GM18511 (cell line): ENCODE results near the gene ATG4B.
"Not testable (repeated sequence)": the region's sequence is repeated elsewhere in the genome, so short reads cannot be mapped to it uniquely, and the experiment has no call there.

Source experiments
- ATAC-seq: cut with Tn5 transposase; IDR thresholded peaks from one replicate; pipeline ENCODE4 v1.9.1; 2021; ENCODE audit warnings: mild to moderate bottlenecking, moderate library complexity; ENCODE audit not compliant: unreplicated experiment

ATG4B gene

DNA sequence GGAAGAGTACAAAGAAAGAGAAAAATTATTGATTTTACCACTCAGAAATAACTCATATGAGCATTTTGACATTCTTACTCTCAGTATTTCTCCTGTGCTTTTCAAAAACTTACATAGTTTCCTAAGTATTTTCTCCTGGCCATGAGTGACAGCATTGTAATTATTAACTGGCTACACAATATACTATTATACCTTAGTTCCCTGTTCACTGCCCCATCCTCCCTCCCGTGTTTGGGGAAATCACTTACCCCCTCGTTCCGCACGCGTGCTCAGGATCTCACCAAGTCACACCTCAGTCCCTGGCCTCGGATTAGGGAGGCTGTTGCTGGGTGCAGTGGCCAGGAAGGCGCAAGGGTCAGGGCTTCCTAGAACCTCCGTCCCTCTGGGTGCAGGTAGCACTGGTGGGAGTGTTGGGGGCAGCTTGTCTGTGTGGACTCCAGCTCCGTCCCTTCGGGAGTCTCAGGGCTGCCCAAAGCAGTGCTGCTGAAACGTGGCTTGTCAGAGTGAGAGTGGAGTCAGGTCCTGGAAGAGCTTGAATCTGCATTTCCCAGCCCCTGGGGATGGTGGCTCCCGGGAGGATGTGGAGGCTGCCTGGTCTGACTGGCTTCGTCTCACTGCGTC is 23.2 kb downstream of the ATG4B start:
- no peak for ATAC-seq

- not testable (repeated sequence) for ATAC-seq
Observed at GRCh38 chr2:241662731-241663130, 25.2 kb downstream of the ATG4B start.

- no peak for ATAC-seq
Observed at GRCh38 chr2:241665731-241666440, 28.4 kb downstream of the ATG4B start.

GRCh38 chr2:241666627-241667400 is 29.3 kb downstream of the ATG4B start:
- ATAC-seq = no peak

GRCh38 chr2:241668354-241668753 is 30.9 kb downstream of the ATG4B start:
- ATAC-seq = no peak

GRCh38 chr2:241668839-241669238 is 31.3 kb downstream of the ATG4B start:
- no peak for ATAC-seq

- no peak for ATAC-seq
Observed at GRCh38 chr2:241670333-241671110, 33.0 kb downstream of the ATG4B start.

- no peak for ATAC-seq
Observed at GRCh38 chr2:241671457-241672240, 34.2 kb downstream of the ATG4B start.

DNA sequence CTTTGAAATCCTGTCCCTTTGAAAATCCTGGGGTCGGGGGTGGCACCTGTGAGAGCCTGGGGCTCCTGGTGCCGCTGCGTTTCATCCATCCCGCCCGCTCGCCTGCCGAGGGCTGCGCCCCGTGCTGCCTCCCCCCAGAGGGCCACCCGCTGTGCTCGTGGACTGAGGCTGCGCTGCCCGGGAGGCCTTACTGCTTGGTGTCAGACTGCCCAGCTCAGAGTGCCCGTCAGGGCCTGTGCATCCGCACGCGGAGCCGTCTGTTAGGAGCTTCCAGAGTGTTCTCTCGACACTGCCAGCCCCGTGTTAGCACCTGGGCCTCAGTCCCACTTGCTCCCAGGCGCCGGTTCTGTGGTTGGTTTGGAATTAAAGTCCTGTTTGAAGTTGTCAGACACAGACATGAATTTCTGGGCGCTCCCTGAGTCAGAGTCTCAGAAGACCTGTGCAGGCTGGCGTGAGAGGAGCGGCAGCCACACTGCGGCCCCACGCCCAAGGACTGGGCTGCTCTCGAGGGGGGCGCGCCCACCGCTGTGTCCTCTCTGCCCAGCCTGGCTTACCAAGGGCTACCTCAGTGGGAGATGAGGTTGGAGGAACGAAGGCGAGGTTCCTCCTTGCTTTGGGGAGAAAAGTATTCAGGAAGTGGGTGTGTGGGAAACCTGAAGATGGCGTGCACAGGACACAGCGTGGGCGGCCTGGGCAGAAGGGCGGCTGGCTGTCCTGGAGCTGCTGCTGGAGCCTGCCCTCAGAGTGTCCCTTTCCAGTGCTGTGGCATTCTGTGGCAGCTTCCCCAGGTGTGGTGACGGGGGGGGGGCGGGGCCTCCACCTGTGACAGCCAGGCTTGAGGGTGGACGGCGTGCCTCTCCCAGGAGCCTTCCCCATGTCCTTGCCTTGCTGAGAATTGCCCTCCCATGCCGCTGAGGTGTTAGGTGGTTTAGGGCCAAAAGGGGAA is 35.0 kb downstream of the ATG4B start:
- no peak for ATAC-seq

DNA sequence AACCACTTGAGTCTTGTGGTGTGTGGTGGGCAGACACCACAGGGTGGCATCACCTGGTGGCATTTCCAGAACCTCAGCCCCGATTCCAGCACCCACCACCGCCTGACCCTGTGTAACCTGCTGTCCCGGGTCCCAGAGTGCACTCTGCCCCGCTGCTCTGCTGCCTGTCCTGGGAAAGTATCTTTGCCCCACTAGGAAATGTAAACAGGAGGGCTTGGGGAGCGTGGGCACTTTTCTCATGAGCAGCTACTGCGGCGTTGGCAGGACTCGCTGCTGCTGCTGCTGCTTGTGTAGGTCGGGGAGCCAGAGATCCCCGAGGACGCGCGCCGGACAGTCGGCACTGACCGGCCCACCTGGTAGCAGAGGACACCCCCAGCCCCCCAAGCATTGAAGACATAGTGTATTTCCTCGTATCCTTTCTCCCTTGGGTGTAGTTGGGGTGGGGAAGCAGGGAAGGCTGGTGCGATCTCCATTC is 35.7 kb downstream of the ATG4B start:
- no peak for ATAC-seq

- no peak for ATAC-seq
Observed at GRCh38 chr2:241673797-241674725, 36.6 kb downstream of the ATG4B start.

- ATAC-seq = no peak
Observed at GRCh38 chr2:241675885-241676284, 38.4 kb downstream of the ATG4B start.

GRCh38 chr2:241676665-241677064 is 39.2 kb downstream of the ATG4B start:
- ATAC-seq = no peak

- ATAC-seq = no peak
Observed at GRCh38 chr2:241677392-241677791, 39.9 kb downstream of the ATG4B start.

- ATAC-seq = no peak
Observed at GRCh38 chr2:241678307-241678706, 40.8 kb downstream of the ATG4B start.

DNA sequence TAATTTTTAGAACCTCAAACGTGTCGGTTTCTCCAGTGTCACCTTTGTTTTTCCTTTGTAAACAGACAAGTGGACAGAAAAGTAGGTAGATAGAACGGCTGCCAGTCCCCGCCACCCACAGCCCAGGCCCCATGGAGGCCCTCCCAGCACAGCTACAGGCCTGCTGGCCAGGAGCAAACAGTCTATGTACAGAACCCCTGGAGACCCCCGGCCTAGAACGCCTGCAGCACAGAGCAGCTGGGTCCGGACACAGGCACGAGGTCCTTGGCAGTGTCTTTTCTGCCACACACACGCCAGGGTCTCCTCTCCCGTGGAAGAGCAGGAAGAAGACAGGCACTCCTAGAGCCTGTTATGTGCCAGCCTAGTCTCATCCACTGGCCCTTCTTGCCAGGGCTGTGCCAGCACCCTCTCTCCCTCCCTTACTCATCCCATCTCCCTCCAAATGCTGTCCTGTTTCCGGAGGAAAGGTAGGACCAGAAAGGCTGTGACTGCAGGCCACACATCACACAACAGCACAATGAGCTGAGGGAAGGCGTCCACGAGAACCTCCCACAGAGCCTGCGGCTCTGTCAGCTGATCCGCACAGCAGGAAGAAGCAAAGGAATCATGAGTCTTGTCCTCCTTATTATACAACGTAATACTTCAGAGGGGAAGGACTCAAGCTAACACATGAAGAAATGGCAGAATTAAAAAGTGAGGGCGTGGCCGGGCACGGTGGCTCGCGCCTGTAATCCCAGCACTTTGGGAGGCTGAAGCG is 41.5 kb downstream of the ATG4B start:
- no peak for ATAC-seq

DNA sequence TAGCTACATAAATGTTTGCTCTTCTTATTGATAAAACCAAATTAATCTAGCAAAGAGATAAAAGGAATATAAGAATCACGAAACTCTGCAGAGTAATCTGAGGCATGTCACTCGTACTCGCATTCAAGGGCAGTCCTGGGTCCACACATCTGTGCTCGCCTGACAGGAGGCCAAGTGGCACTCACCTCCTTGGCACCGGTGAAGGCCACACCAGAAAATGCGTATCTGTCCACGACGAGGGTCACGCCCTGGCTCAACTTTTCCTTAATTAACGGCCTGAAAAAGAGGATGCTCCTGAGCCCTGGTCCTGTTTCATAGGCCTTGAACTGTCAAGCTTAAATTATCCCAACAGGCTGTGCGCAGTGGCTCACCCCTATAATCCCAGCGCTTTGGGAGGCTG is 42.6 kb downstream of the ATG4B start:
- ATAC-seq = no peak
